ENCODE results near the gene BEND6. TPM values are rescaled to one million over a fixed set of nuclear protein-coding genes. Genes with fewer than 3 reads are reported as not detected.

BEND6 gene
- total RNA-seq, 1 experiment from 2014 or later = 6.4 TPM

- DNase-seq (ENCODE audit: low spot score) = no peak
- in situ Hi-C loops (cut with HindIII; ENCODE audit: low sequenced_read_pairs) = no loop called here
These were observed 115.0 kb downstream of the BEND6 start for GRCh38 chr6:57069920-57070331.

GRCh38 chr6:57072108-57072507 is 117.2 kb downstream of the BEND6 start:
- DNase-seq (ENCODE audit: low spot score) = no peak
- in situ Hi-C loops (cut with HindIII; ENCODE audit: low sequenced_read_pairs) = no loop called here

GRCh38 chr6:57074383-57074782 is 119.5 kb downstream of the BEND6 start:
- no peak for DNase-seq (ENCODE audit: low spot score)
- in situ Hi-C loops (cut with HindIII; ENCODE audit: low sequenced_read_pairs) = no loop called here

GRCh38 chr6:57075092-57075491 is 120.2 kb downstream of the BEND6 start:
- no peak for DNase-seq (ENCODE audit: low spot score)
- in situ Hi-C loops (cut with HindIII; ENCODE audit: low sequenced_read_pairs) = no loop called here

Other genes with a start within 250 kb of the BEND6 start
- 12.2 and 27.4 TPM in 2 replicates for gene KIAA1586, start 91.6 kb downstream of the BEND6 start, total RNA-seq (2014; rRNA removed; shearing (Covaris generic))
- 23.3 and 35.2 TPM in 2 replicates for gene ZNF451, start 135.1 kb downstream of the BEND6 start, total RNA-seq (2014; rRNA removed; shearing (Covaris generic))
- gene BAG2, start 217.2 kb downstream of the BEND6 start, total RNA-seq (2014; rRNA removed; shearing (Covaris generic)) = 26.6 and 31.7 TPM in 2 replicates